K562 (cell line): ENCODE results near the gene HEBP1. TPM values are rescaled to one million over a fixed set of nuclear protein-coding genes. Genes with fewer than 3 reads are reported as not detected.

Experiments
- CBFA2T3 ChIP-seq: fragments of 450-650 bp; IDR thresholded peaks from 2 replicates; pipeline ENCODE4 v1.6.1; 2017
- CBX3 ChIP-seq, 2 experiments: IDR thresholded peaks; 1 replicate in 1 of 2; 2 replicates in 1 of 2; pipeline ENCODE4 v1.6.1; 2012; ENCODE audit warnings: inconsistent platforms in 2 of 2, low read length in 2 of 2, borderline replicate concordance in 1 of 2, control low read depth in 1 of 2
- CCAR2 ChIP-seq: fragments of 200-400 bp; formaldehyde crosslinking; IDR thresholded peaks from 2 replicates; pipeline ENCODE4 v1.6.1; 2017; ENCODE audit warnings: mild to moderate bottlenecking, low read depth, low read length
- CEBPB ChIP-seq: fragments of 450-650 bp; IDR thresholded peaks from 2 replicates; pipeline ENCODE4 v1.6.1; 2016; ENCODE audit warnings: missing genetic modification characterization, missing compliant biosample characterization
- CXXC5 ChIP-seq: fragments of 250-450 bp; sonication (Bioruptor Pico); IDR thresholded peaks from 2 replicates; pipeline ENCODE4 v1.8.0; 2022; ENCODE audit warnings: inconsistent platforms, mild to moderate bottlenecking, moderate library complexity
- DMBX1 ChIP-seq: fragments of 250-450 bp; sonication (Bioruptor Pico); IDR thresholded peaks from 2 replicates; pipeline ENCODE4 v1.8.0; 2022; ENCODE audit warnings: inconsistent platforms, mild to moderate bottlenecking, moderate library complexity, borderline replicate concordance
- ERF ChIP-seq: fragments of 450-650 bp; formaldehyde crosslinking; IDR thresholded peaks from 2 replicates; pipeline ENCODE4 v1.4.0; 2020; ENCODE audit warnings: mild to moderate bottlenecking, mixed read lengths
- ETV1 ChIP-seq: fragments of 450-650 bp; conservative IDR thresholded peaks from 2 replicates; pipeline ENCODE4 v1.6.1; 2016; ENCODE audit warnings: missing genetic modification characterization, control low read depth, low read depth, missing compliant biosample characterization
- MECOM ChIP-seq: fragments of 250-450 bp; sonication (Bioruptor Pico); IDR thresholded peaks from 2 replicates; pipeline ENCODE4 v1.8.0; 2022; ENCODE audit warnings: inconsistent platforms
- NEUROD1 ChIP-seq: fragments of 150-350 bp; IDR thresholded peaks from 2 replicates; pipeline ENCODE4 v1.6.1; 2014; ENCODE audit warnings: borderline replicate concordance, low read length, low read depth; ENCODE audit not compliant: partially characterized antibody
- NFE2L1 ChIP-seq: fragments of 450-650 bp; IDR thresholded peaks from 2 replicates; pipeline ENCODE4 v1.6.1; 2016; ENCODE audit warnings: missing genetic modification characterization, low read depth, mild to moderate bottlenecking, missing compliant biosample characterization, moderate library complexity, borderline replicate concordance
- NONO ChIP-seq, 2 experiments: fragments of 200-400 bp in 1 of 2; fragments of 450-650 bp in 1 of 2; formaldehyde crosslinking in 1 of 2; IDR thresholded peaks; 2 replicates each; pipeline ENCODE4 v1.6.1; 2017; ENCODE audit warnings: low read depth in 2 of 2, mild to moderate bottlenecking in 2 of 2, moderate library complexity in 2 of 2, low read length in 1 of 2
- POLR2G ChIP-seq: fragments of 200-400 bp; formaldehyde crosslinking; IDR thresholded peaks from 2 replicates; pipeline ENCODE4 v1.6.1; 2017; ENCODE audit warnings: low read depth, mild to moderate bottlenecking, antibody characterized with exemption, low read length, moderate library complexity
- RAD51 ChIP-seq: fragments of 450-650 bp; IDR thresholded peaks from 2 replicates; pipeline ENCODE4 v1.7.1; 2016; ENCODE audit warnings: low read depth, mild to moderate bottlenecking, borderline replicate concordance
- RBBP5 ChIP-seq: fragments of 200-600 bp; sonication (generic); IDR thresholded peaks from 2 replicates; pipeline ENCODE4 v1.6.1; 2012; ENCODE audit warnings: borderline replicate concordance, mild to moderate bottlenecking, low read length, control low read depth, inconsistent platforms; ENCODE audit not compliant: insufficient read depth, poor library complexity, severe bottlenecking
- SMAD4 ChIP-seq: fragments of 250-450 bp; sonication (Bioruptor Pico); conservative IDR thresholded peaks from 2 replicates; pipeline ENCODE4 v1.8.0; 2021; ENCODE audit warnings: inconsistent platforms, mild to moderate bottlenecking, moderate library complexity
- SP1 ChIP-seq: sonication (generic); formaldehyde crosslinking; IDR thresholded peaks from 2 replicates; pipeline ENCODE4 v1.8.1; 2022; ENCODE audit warnings: mild to moderate bottlenecking, missing genetic modification reagents
- SP2 ChIP-seq: IDR thresholded peaks from 2 replicates; pipeline ENCODE4 v1.6.1; 2011; ENCODE audit warnings: mild to moderate bottlenecking, low read depth, low read length, moderate library complexity; ENCODE audit not compliant: poor library complexity, severe bottlenecking; ENCODE audit errors: extremely low read depth
- SRSF7 ChIP-seq: fragments of 200-400 bp; formaldehyde crosslinking; optimal IDR thresholded peaks from 2 replicates; pipeline ENCODE3; 2017; ENCODE audit warnings: mild to moderate bottlenecking, low read depth, low read length
- SRSF9 ChIP-seq: fragments of 200-400 bp; formaldehyde crosslinking; IDR thresholded peaks from 2 replicates; pipeline ENCODE4 v1.6.1; 2017; ENCODE audit warnings: low read depth, low read length, borderline replicate concordance
- TCF7L2 ChIP-seq: fragments of 150-350 bp; IDR thresholded peaks from 2 replicates; pipeline ENCODE4 v1.6.1; 2016; ENCODE audit warnings: low read depth, mild to moderate bottlenecking, low read length, moderate library complexity
- UBTF ChIP-seq, 2 experiments: IDR thresholded peaks; 2 replicates each; pipeline ENCODE4 v1.6.1; 2012; ENCODE audit warnings: improper control_type of control experiment in 2 of 2, low read depth in 2 of 2, low read length in 2 of 2, borderline replicate concordance in 1 of 2
- ZNF140 ChIP-seq: fragments of 250-450 bp; sonication (Bioruptor Pico); IDR thresholded peaks from 2 replicates; pipeline ENCODE4 v1.8.0; 2021; ENCODE audit warnings: moderate library complexity, mild to moderate bottlenecking, inconsistent platforms
- ZNF174 ChIP-seq: fragments of 250-450 bp; sonication (Bioruptor Pico); IDR thresholded peaks from 2 replicates; pipeline ENCODE4 v1.4.0; 2020; ENCODE audit warnings: mild to moderate bottlenecking
- ZNF431 ChIP-seq: sonication (generic); formaldehyde crosslinking; IDR thresholded peaks from 2 replicates; pipeline ENCODE4 v1.8.0; 2022; ENCODE audit warnings: mild to moderate bottlenecking, missing genetic modification reagents
- ZNF699 ChIP-seq: fragments of 250-450 bp; sonication (Bioruptor Pico); IDR thresholded peaks from 2 replicates; pipeline ENCODE4 v1.8.0; 2021; ENCODE audit warnings: mild to moderate bottlenecking, moderate library complexity; ENCODE audit not compliant: insufficient replicate concordance
- ZNF75A ChIP-seq: fragments of 450-650 bp; formaldehyde crosslinking; IDR thresholded peaks from 2 replicates; pipeline ENCODE4 v1.4.0; 2020; ENCODE audit warnings: mild to moderate bottlenecking
- polyA plus RNA-seq, 8 experiments: library from polyadenylated mRNA; depleted of rRNA in 4 of 8; stranded (reverse) in 5 of 8; unstranded in 3 of 8; fragments of >200 nt; fragmentation: Nextera tagmentation in 2 of 8; fragmentation: Illumina TruSeq in 1 of 8; extraction: Ambion mirVana in 2 of 8; extraction: Trizol in 1 of 8; gene quantifications; 2 replicates each; pipeline versions ENCODE4 v1.2.1 to v1.2.3, GENCODE V29; 2011 to 2014; ENCODE audit warnings: inconsistent platforms in 1 of 8, missing spikeins in 1 of 8
- total RNA-seq, 7 experiments: library from RNA; depleted of rRNA in 6 of 7; stranded (reverse); fragments of >200 nt in 6 of 7; fragmentation: Illumina TruSeq in 2 of 7; extraction: Trizol in 2 of 7; gene quantifications; 2 replicates each; pipeline versions ENCODE4 v1.2.1 to v1.2.3, GENCODE V29; 2011 to 2021; ENCODE audit warnings: low replicate concordance in 1 of 7

Gene HEBP1
- total and polyA plus RNA-seq, 9 of the 15 experiments (the other 6 are each of a cell fraction or from before 2014, with no cell fraction given): 1.1 to 10.1 (median 2.4) TPM

DNA sequence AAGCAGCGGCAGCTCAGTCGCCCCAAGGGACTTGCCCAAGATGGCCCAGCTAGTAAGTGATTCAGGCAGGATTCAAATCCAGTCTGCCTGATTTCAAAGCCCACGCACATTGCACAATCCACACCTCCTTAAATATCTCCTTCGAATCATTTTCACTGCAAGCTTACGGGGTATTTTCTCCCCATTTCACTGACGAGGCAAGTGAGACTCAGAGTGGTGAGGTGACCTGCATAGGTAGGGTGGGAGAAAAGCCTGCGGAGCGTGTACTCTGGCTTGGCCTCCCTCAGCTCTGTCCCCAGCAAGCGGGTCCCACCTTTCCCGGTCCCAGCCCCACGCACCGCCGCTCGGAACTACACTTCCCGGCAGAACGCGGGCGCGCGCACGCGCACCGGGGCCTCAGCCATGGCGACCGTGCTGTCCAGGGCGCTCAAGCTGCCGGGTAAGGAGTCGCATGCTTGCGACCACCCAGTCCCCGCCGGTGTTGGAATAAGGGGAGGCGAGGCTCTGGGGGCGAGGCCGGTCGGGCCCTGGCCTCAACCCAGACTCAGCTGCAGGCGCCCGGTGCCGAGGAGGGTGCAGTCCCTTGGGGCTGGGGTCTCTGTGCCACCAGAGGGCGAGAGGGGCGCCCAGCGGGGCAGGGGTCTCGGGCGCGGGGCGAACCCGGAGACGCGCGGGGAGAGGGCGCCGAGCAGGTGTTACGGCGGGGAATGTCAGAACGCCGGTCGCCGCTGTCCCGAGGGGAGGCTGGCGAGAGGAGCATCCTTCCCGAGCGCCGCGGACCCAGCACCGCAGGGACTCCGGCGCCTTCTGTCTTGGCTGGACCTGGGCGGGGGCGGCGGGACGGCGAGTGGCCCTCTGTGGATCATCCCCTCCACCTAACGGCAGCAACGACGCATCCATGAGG is 44.2 kb upstream of the HEBP1 start, which contains the start of gene FAM234B (continued):
- no peak for TF ChIP-seq ZNF140 (CRISPR knock-in tag)
- TF ChIP-seq SP1 (CRISPR knock-in tag): no peak
- no peak for TF ChIP-seq SRSF7
- no peak for TF ChIP-seq CBFA2T3
- no peak for TF ChIP-seq CBX3 (IDR thresholded peaks at IDR 0.05; ENCODE audit: borderline replicate concordance in 1 of 2, low read length in 2 of 2)
- TF ChIP-seq MECOM: no peak
- no peak for TF ChIP-seq NEUROD1
- TF ChIP-seq CEBPB (tag): peak; percentile 88
- TF ChIP-seq SRSF9: no peak
- no peak for TF ChIP-seq UBTF (IDR thresholded peaks at IDR 0.05; ENCODE audit: borderline replicate concordance in 1 of 2, low read depth in 2 of 2, low read length in 2 of 2)
- no peak for TF ChIP-seq ZNF174
- peak; percentile 67 for TF ChIP-seq RBBP5
- no peak for TF ChIP-seq NFE2L1 (tag)
- TF ChIP-seq CCAR2: no peak
- no peak for TF ChIP-seq ERF (CRISPR knock-in tag)
- TF ChIP-seq POLR2G: peak; percentile 67
- no peak for TF ChIP-seq ETV1
- no peak for TF ChIP-seq TCF7L2
- 0 out of 2 replicates have a peak, but pooled peaks have one; percentile 21 for TF ChIP-seq CXXC5
- no peak for TF ChIP-seq SP2
- TF ChIP-seq NONO (IDR thresholded peaks at IDR 0.05; ENCODE audit: low read depth in 2 of 2, low read length in 1 of 2): no peak
- TF ChIP-seq DMBX1: no peak
- TF ChIP-seq ZNF699 (CRISPR knock-in tag): no peak
- TF ChIP-seq ZNF431 (CRISPR knock-in tag): no peak
- no peak for TF ChIP-seq ZNF75A (CRISPR knock-in tag)
- no peak for TF ChIP-seq RAD51
- no peak for TF ChIP-seq SMAD4 (CRISPR knock-in tag)
